Naive thymus-derived CD8-positive, alpha-beta T cell (primary cell): Measurements from ENCODE around the gene CHST15. TPM values are rescaled to one million over a fixed set of nuclear protein-coding genes. Genes with fewer than 3 reads are reported as not detected.

ENCODE experiments used
- ATAC-seq, 2 donors: fragments of 150-1000 bp; cut with Tn5 transposase in 1 of 2; sonication (Bioruptor Pico), chemical (Tn5 transposase) in 1 of 2; 1 replicate in 1 of 2; 2 replicates in 1 of 2; pipeline ENCODE4 v1.10.0; 2021; ENCODE audit warnings: mild to moderate bottlenecking in 2 of 2, moderate library complexity in 2 of 2
- POLR2A ChIA-PET: fragments of 350-600 bp; sonication (Branson Sonifier 250); formaldehyde crosslinking; loops from one replicate; lab custom pipeline; 2021; ENCODE audit warnings: antibody characterized with exemption; lab: Charles Lee
- DNase-seq, 10 donors: peaks; one replicate each; pipeline versions ENCODE4 v3.0.0 to v3.0.0-alpha.2; 2020 to 2022
- H3K27ac Mint-ChIP-seq, 10 donors: one replicate each; pipeline ENCODE4 v1.8.0; 2020 to 2022; ENCODE audit warnings: mild to moderate bottlenecking in 10 of 10, mixed read lengths in 10 of 10, moderate library complexity in 4 of 10, inconsistent platforms in 1 of 10
- H3K27me3 Mint-ChIP-seq, 5 donors: one replicate each; pipeline ENCODE4 v1.8.0; 2021 to 2022; ENCODE audit warnings: mixed read lengths in 5 of 5
- H3K36me3 Mint-ChIP-seq, 3 donors: one replicate each; pipeline ENCODE4 v1.8.0; 2020 to 2022; ENCODE audit warnings: mixed read lengths in 3 of 3, mild to moderate bottlenecking in 2 of 3, inconsistent platforms in 1 of 3
- H3K4me1 Mint-ChIP-seq, 4 donors: one replicate each; pipeline ENCODE4 v1.8.0; 2021 to 2022; ENCODE audit warnings: mixed read lengths in 4 of 4
- H3K4me3 Mint-ChIP-seq, 10 donors: one replicate each; pipeline ENCODE4 v1.8.0; 2020 to 2022; ENCODE audit warnings: mild to moderate bottlenecking in 10 of 10, mixed read lengths in 10 of 10, moderate library complexity in 6 of 10, inconsistent platforms in 1 of 10
- H3K9me3 Mint-ChIP-seq, 9 donors: one replicate each; pipeline ENCODE4 v1.8.0; 2020 to 2022; ENCODE audit warnings: mixed read lengths in 9 of 9, mild to moderate bottlenecking in 3 of 9, inconsistent platforms in 1 of 9, moderate library complexity in 1 of 9
- polyA plus RNA-seq, 3 donors: library from polyadenylated mRNA; unstranded; fragments of 300-500 nt; fragmentation: Illumina TruSeq; gene quantifications; one replicate each; pipeline ENCODE4 v1.2.3, GENCODE V29; 2021
- total RNA-seq, 8 experiments: library from RNA in 2 of 8; stranded (reverse) in 2 of 8; gene quantifications; one replicate each; pipeline ENCODE4 v1.2.3 and lab custom pipeline; 2021 to 2026

CHST15 gene
- total and polyA plus RNA-seq, 5 experiments from 2014 or later = 0.05 to 2.4 (median 1.1) TPM; not detected in 1

DNA sequence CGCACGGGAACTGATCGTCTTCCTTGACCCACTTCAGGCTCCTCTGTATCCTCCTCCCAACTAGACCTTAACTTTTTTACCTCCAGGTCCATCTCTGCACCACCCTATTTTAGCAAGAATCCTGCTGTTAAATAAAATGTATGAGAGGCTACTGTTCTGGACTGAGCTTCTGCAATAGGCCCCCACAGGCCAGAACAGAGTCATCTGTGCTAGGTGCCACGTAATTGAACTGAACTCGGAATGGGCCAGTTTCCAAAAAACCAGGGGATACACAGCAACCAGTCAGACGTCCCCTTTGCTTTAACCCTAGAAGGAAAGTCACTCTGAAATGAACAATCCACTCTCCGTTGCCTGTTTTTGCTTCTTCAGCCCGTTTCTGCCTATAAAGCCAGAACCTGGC, 71.3 kb downstream of the CHST15 start:
- peaks cover 0 to 22% (median 0%) of the 10 kb centered on the region in 5 donors for H3K27me3 Mint-ChIP-seq
- ATAC-seq = no peak
- peaks cover 0 to 9% (median 5%) of the 10 kb centered on the region in 4 donors for H3K4me1 Mint-ChIP-seq
- H3K27ac Mint-ChIP-seq = no peak overlapping the region
- no peak overlapping the region for H3K4me3 Mint-ChIP-seq
- POLR2A ChIA-PET = no interaction called here
- H3K36me3 Mint-ChIP-seq = no peaks in the 10 kb centered on the region
- peak in 1 of 10 donors; percentile 10 for DNase-seq
- peaks cover 0 to 2% (median 0%) of the 10 kb centered on the region in 9 donors for H3K9me3 Mint-ChIP-seq

- POLR2A ChIA-PET = interaction anchor here (0.6 kb wide), 1 partner anchor 264 kb away, joined by 3 read pairs; no protein-coding TSS in a partner anchor
- H3K36me3 Mint-ChIP-seq = no peaks in the 10 kb centered on the region
- no peak for DNase-seq
- no peak for ATAC-seq
- no peak overlapping the region for H3K4me3 Mint-ChIP-seq
- H3K27me3 Mint-ChIP-seq = peaks cover 0 to 22% (median 0%) of the 10 kb centered on the region in 5 donors
- peaks cover 0 to 9% (median 5%) of the 10 kb centered on the region in 4 donors for H3K4me1 Mint-ChIP-seq
- H3K9me3 Mint-ChIP-seq = peaks cover 0 to 2% (median 0%) of the 10 kb centered on the region in 9 donors
- no peak overlapping the region for H3K27ac Mint-ChIP-seq
These were observed 72.2 kb downstream of the CHST15 start for GRCh38 chr10:124020981-124021815.

- DNase-seq = no peak
- Mint-ChIP-seq H3K27ac (no peak overlapping the region), H3K4me3 (no peak overlapping the region), H3K9me3 (peaks cover 0 to 2% (median 0%) of the 10 kb centered on the region in 9 donors), H3K27me3 (peaks cover 0 to 25% (median 3%) of the 10 kb centered on the region in 5 donors), H3K36me3 (no peaks in the 10 kb centered on the region), H3K4me1 (peaks cover 0 to 5% (median 1%) of the 10 kb centered on the region in 4 donors)
- ATAC-seq = no peak
- POLR2A ChIA-PET = interaction anchor here (0.6 kb wide), 2 partner anchors 265 to 318 kb away, joined by 3 read pairs; no protein-coding TSS in a partner anchor
These were observed 73.3 kb downstream of the CHST15 start for GRCh38 chr10:124019886-124020797.

DNA sequence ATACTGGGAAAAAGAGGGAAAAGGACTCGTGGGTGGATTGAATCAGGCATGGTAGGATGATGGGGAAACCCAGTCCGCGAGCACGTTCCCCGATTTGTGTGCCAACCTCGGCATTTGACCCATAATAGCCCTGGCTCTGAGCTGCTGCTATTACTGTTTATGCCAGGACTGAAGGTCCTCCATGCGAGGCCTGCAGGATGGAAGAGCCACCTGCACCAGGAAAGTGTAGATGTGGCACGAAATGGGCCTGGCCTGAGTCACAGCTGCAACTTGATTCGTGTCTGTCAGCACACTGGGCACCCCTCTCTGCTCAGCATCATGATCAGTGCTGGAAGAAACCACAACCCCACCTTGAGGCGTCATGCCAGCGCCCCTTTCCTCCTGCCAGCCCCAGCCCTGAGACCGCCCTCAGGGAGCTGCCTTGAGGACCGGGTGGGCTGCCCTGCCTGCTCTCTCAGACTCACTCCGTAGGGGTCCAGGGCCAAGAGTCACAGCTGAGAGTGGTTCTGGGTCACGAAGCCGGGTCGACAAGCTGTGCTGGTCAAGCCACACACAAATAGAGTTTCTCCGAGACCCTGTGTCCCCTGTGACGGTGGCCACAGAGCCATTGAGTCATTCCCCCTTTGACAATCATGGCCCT, 74.4 kb downstream of the CHST15 start:
- H3K4me1 Mint-ChIP-seq = no peaks in the 10 kb centered on the region
- no peak overlapping the region for H3K4me3 Mint-ChIP-seq
- no peak overlapping the region for H3K27ac Mint-ChIP-seq
- DNase-seq = no peak
- peaks cover 0 to 3% (median 2%) of the 10 kb centered on the region in 9 donors for H3K9me3 Mint-ChIP-seq
- POLR2A ChIA-PET = no interaction called here
- H3K36me3 Mint-ChIP-seq = peaks cover 0 to under 1% (median 0%) of the 10 kb centered on the region in 3 donors
- H3K27me3 Mint-ChIP-seq = peaks cover 0 to 23% (median 3%) of the 10 kb centered on the region in 5 donors
- no peak for ATAC-seq

DNA sequence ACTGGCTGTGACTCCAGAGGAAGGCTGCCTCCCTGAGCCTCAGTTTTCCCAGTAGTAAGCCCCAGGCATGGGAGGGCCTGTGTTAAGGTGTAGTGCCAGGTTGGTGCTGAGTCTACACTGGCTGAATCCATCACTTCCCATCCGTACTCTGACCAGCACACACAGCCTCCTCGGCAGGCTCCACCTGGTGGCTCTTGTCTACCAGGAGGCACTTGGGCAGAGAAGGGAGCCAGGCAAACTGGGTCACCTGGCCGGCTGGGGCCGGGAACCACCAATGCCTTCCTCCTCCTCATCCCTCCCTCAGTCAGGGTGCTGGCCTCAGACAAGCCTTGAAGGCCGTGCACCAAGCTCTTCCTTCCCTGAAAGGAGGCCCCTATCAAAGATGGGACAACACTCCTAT, 75.7 kb downstream of the CHST15 start:
- POLR2A ChIA-PET = no interaction called here
- no peak overlapping the region for H3K27ac Mint-ChIP-seq
- H3K9me3 Mint-ChIP-seq = peaks cover 4 to 15% (median 9%) of the 10 kb centered on the region in 9 donors

GRCh38 chr10:124016804-124017375, 76.5 kb downstream of the CHST15 start:
- H3K9me3 Mint-ChIP-seq = peaks cover 5 to 18% (median 10%) of the 10 kb centered on the region in 9 donors
- H3K27me3 Mint-ChIP-seq = peaks cover 0 to 24% (median 0%) of the 10 kb centered on the region in 5 donors
- H3K4me3 Mint-ChIP-seq = no peak overlapping the region
- H3K36me3 Mint-ChIP-seq = peaks cover 0 to 8% (median 0%) of the 10 kb centered on the region in 3 donors
- H3K27ac Mint-ChIP-seq = no peak overlapping the region
- H3K4me1 Mint-ChIP-seq = no peaks in the 10 kb centered on the region
- POLR2A ChIA-PET = no interaction called here
- DNase-seq (peak in 1 of 10 donors; percentile 21), ATAC-seq (no peak)

More for the DNA sequence above, 75.7 kb downstream of the CHST15 start:
- ATAC-seq (no peak), DNase-seq (peak in 1 of 10 donors; percentile 23)
- H3K4me3 Mint-ChIP-seq = no peak overlapping the region
- peaks cover 0 to 24% (median 0%) of the 10 kb centered on the region in 5 donors for H3K27me3 Mint-ChIP-seq
- no peaks in the 10 kb centered on the region for H3K4me1 Mint-ChIP-seq
- H3K36me3 Mint-ChIP-seq = peaks cover 0 to 8% (median 0%) of the 10 kb centered on the region in 3 donors

- POLR2A ChIA-PET = no interaction called here
- peaks cover 0 to 24% (median 0%) of the 10 kb centered on the region in 5 donors for H3K27me3 Mint-ChIP-seq
- no peak overlapping the region for H3K27ac Mint-ChIP-seq
- peaks cover 5 to 18% (median 10%) of the 10 kb centered on the region in 9 donors for H3K9me3 Mint-ChIP-seq
- H3K4me1 Mint-ChIP-seq = no peaks in the 10 kb centered on the region
- ATAC-seq = no peak
- H3K36me3 Mint-ChIP-seq = peaks cover 0 to 8% (median 0%) of the 10 kb centered on the region in 3 donors
- DNase-seq = no peak
- H3K4me3 Mint-ChIP-seq = no peak overlapping the region
These were observed 77.4 kb downstream of the CHST15 start for GRCh38 chr10:124015991-124016390.

- ATAC-seq (no peak), DNase-seq (peak in 1 of 10 donors; percentile 37)
- H3K4me3 Mint-ChIP-seq = no peak overlapping the region
- no peaks in the 10 kb centered on the region for H3K4me1 Mint-ChIP-seq
- POLR2A ChIA-PET = no interaction called here
- peaks cover 5 to 18% (median 10%) of the 10 kb centered on the region in 9 donors for H3K9me3 Mint-ChIP-seq
- peaks cover 0 to 20% (median 0%) of the 10 kb centered on the region in 5 donors for H3K27me3 Mint-ChIP-seq
- no peak overlapping the region for H3K27ac Mint-ChIP-seq
- H3K36me3 Mint-ChIP-seq = peaks cover 0 to 8% (median 0%) of the 10 kb centered on the region in 3 donors
These were observed 78.8 kb downstream of the CHST15 start for GRCh38 chr10:124014416-124015154.

DNA sequence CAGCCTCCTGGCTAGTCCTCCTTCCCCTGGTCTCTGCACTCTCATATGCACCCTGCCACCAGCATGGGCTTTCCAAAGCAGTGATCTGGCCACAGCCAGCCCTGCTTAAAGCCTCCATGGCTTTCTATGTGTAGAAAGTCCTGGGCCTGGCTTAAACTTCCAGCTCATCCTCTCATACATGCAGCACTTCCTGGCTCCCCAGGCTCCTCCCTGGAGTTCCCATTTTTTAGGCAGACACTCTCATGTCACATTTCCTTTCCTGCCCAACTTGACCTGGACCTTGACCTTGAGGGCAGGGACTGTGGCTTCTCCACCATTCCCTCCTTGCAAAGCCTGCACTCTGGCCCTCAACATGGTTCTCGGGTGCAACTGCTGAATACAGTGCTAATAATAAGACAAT, 79.5 kb downstream of the CHST15 start:
- Mint-ChIP-seq H3K4me1 (no peaks in the 10 kb centered on the region), H3K27ac (peak overlapping the region in 1 of 10 donors; percentile 17), H3K9me3 (peaks cover 5 to 18% (median 10%) of the 10 kb centered on the region in 9 donors), H3K36me3 (peaks cover 0 to 8% (median 0%) of the 10 kb centered on the region in 3 donors), H3K27me3 (peaks cover 0 to 17% (median 0%) of the 10 kb centered on the region in 5 donors), H3K4me3 (no peak overlapping the region)
- ATAC-seq (no peak), DNase-seq (peak in 1 of 10 donors; percentile 53)
- POLR2A ChIA-PET = no interaction called here

- H3K4me1 Mint-ChIP-seq = no peaks in the 10 kb centered on the region
- peaks cover 0 to 13% (median 0%) of the 10 kb centered on the region in 5 donors for H3K27me3 Mint-ChIP-seq
- H3K4me3 Mint-ChIP-seq = no peak overlapping the region
- no peak overlapping the region for H3K27ac Mint-ChIP-seq
- peak in 1 of 10 donors; percentile 32 for DNase-seq
- peaks cover 0 to 8% (median 0%) of the 10 kb centered on the region in 3 donors for H3K36me3 Mint-ChIP-seq
- POLR2A ChIA-PET = no interaction called here
- no peak for ATAC-seq
- peaks cover 5 to 18% (median 10%) of the 10 kb centered on the region in 9 donors for H3K9me3 Mint-ChIP-seq
These were observed 80.4 kb downstream of the CHST15 start for GRCh38 chr10:124012991-124013390.

DNA sequence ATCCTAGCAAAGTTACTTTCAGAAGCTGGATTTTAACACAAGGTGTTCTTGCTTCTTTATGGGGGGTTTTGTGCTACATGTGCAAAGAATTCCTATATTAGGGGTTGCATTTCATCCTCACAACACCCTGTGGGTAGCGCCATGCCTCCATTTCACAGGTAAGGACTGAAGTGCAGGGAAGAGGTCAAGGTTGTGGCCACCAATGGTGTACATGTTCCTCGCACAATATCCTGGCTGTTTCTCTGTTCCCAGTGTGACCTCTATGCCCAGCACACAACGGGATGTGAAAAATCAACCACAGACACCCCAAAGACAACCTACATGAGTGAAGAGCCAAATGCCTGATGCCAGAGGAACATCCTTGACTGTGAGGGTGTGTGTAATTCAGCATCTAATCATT, 80.8 kb downstream of the CHST15 start:
- H3K4me1 Mint-ChIP-seq = no peaks in the 10 kb centered on the region
- H3K9me3 Mint-ChIP-seq = peaks cover 5 to 18% (median 10%) of the 10 kb centered on the region in 9 donors
- peaks cover 0 to 8% (median 0%) of the 10 kb centered on the region in 3 donors for H3K36me3 Mint-ChIP-seq
- ATAC-seq (no peak), DNase-seq (no peak)
- H3K27ac Mint-ChIP-seq = no peak overlapping the region
- H3K4me3 Mint-ChIP-seq = no peak overlapping the region
- H3K27me3 Mint-ChIP-seq = peaks cover 0 to 12% (median 0%) of the 10 kb centered on the region in 5 donors
- POLR2A ChIA-PET = no interaction called here
